GM12875 (cell line): ENCODE results near the gene CNTN5.

ENCODE experiments used
- H3K4me3 ChIP-seq: one replicate; pipeline ENCODE4 v1.5.1; 2011; ENCODE audit warnings: low read depth, low read length, control low read depth
- TF ChIP-seq, protein P1 (sequence below): IDR thresholded peaks from 2 replicates; pipeline ENCODE4 v1.5.1; 2011; ENCODE audit warnings: low read depth, mild to moderate bottlenecking, control low read depth, inconsistent platforms, low read length, moderate library complexity, borderline replicate concordance; ENCODE audit not compliant: insufficient read depth

The CNTN5 gene

DNA sequence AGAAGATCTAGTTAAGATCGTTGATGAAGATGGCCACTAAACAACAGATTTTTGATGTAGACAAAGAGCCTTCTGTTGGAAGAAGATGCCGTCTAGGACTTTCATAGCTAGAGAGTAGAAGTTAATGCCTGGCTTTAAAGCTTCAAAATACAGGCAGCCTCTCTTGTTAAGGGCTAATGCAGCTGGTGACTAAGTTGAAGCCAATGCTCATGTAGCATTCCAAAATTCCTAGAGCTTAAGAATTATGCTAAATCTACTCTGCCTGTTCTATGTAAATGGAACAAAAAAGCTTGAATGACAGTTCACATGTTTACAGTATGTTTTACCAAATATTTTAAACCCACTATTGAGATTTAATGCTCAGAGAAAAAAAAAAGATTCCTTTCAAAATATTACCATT, 492.6 kb downstream of the CNTN5 start:
- no peak overlapping the region for H3K4me3 ChIP-seq
- TF ChIP-seq, protein P1, sequence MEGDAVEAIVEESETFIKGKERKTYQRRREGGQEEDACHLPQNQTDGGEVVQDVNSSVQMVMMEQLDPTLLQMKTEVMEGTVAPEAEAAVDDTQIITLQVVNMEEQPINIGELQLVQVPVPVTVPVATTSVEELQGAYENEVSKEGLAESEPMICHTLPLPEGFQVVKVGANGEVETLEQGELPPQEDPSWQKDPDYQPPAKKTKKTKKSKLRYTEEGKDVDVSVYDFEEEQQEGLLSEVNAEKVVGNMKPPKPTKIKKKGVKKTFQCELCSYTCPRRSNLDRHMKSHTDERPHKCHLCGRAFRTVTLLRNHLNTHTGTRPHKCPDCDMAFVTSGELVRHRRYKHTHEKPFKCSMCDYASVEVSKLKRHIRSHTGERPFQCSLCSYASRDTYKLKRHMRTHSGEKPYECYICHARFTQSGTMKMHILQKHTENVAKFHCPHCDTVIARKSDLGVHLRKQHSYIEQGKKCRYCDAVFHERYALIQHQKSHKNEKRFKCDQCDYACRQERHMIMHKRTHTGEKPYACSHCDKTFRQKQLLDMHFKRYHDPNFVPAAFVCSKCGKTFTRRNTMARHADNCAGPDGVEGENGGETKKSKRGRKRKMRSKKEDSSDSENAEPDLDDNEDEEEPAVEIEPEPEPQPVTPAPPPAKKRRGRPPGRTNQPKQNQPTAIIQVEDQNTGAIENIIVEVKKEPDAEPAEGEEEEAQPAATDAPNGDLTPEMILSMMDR: no peak

DNA sequence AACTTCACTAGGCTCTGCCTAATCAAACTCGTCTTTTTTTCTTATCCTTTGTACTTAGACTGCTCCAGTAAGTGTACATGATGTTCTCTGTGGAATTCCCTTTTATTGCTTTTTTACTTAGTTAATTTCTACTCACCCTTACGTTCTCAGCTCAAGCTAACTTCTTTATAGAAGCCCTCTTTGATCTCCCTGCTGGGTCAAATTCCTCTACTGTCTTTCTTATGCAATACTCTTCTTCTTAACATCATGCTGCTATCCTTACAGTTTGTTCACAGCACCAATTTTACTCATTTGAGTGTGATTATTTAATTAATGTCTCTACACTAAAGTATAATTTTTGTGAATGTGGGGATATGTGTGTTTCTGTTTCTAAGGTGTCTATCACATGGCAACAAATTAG, 498.3 kb downstream of the CNTN5 start:
- H3K4me3 ChIP-seq: no peak overlapping the region
- TF ChIP-seq, protein P1: no peak

- no peak overlapping the region for H3K4me3 ChIP-seq
Observed at GRCh38 chr11:99522467-99523173, 501.9 kb downstream of the CNTN5 start.

DNA sequence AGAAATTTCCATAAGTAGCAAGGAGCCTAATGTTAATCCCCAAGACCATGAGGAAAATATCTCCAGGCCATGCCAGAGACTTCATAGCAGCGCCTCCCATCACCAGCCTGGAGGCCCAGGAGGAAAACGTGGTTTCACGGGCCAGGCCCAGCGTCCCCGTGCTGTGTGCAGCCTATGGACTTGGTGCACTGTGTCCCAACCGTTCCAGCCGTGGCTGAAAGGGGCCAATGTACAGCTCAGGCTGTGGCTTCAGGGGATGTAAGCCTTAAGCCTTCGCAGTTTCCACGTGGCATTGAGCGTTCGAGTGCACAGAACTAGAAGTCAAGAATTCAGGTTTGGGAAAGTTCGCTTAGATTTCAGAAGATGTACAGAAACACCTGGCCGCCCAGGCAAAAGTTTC, 510.7 kb downstream of the CNTN5 start:
- TF ChIP-seq, protein P1: no peak
- no peak overlapping the region for H3K4me3 ChIP-seq

More at GRCh38 chr11:99522467-99523173, 501.9 kb downstream of the CNTN5 start:
- TF ChIP-seq, protein P1: no peak

DNA sequence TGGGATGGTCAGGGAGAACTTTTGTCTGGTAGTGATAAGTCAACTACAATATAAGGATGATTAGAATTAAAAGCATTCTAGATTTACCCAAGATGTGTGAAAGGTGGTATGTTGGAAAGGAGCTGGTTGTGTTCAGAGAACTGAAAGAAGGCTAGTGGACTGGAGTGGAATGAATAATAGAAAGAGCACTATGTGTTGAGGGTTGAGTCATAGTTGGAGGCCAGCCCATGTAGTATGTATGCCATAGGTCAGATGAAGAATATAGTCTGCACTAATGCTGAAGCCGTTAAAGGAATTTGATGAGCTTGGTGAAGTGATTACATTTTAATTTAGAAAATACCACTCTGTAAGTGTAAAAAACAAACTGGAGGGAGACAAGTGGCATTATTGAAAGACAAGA, 514.1 kb downstream of the CNTN5 start:
- TF ChIP-seq, protein P1: no peak
- no peak overlapping the region for H3K4me3 ChIP-seq

- TF ChIP-seq, protein P1: no peak
- no peak overlapping the region for H3K4me3 ChIP-seq
Observed at GRCh38 chr11:99535406-99535805, 514.7 kb downstream of the CNTN5 start.

GRCh38 chr11:99535819-99536218, 515.1 kb downstream of the CNTN5 start:
- H3K4me3 ChIP-seq: no peak overlapping the region
- TF ChIP-seq, protein P1: no peak
